ENCODE data around the gene ITIH5.

DNA sequence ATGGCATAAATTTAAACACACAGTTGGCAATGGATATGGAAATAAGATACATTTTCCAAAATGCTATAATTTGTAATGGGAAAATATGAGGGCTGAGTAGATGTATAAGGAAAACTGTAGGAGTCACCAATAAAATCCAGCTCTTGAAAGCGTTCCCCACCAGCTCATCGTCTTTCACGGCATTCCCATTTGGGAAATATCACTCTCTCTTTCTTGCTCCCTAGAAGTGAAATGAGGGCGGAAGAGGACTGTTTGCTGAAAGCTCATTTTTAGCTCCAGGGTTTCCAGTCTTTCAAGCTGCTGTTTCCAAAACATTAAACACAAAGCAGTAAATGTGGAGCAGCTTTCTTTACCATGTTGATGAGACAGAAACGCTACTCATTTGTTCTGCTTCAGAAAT, 151.3 kb downstream of the ITIH5 start:
- TF ChIP-seq EP300 (conservative IDR thresholded peaks at IDR 0.05; ENCODE audit: poor library complexity, severe bottlenecking) (no peak), POLR2AphosphoS5 (IDR thresholded peaks at IDR 0.05) (no peak), EZH2 (IDR thresholded peaks at IDR 0.05; ENCODE audit: borderline replicate concordance, insufficient read depth, low read length, poor library complexity, severe bottlenecking) (no peak), RAD21 (conservative IDR thresholded peaks at IDR 0.05) (no peak), SMC3 (conservative IDR thresholded peaks at IDR 0.05; ENCODE audit: poor library complexity) (no peak)
- TF ChIP-seq, protein P1, sequence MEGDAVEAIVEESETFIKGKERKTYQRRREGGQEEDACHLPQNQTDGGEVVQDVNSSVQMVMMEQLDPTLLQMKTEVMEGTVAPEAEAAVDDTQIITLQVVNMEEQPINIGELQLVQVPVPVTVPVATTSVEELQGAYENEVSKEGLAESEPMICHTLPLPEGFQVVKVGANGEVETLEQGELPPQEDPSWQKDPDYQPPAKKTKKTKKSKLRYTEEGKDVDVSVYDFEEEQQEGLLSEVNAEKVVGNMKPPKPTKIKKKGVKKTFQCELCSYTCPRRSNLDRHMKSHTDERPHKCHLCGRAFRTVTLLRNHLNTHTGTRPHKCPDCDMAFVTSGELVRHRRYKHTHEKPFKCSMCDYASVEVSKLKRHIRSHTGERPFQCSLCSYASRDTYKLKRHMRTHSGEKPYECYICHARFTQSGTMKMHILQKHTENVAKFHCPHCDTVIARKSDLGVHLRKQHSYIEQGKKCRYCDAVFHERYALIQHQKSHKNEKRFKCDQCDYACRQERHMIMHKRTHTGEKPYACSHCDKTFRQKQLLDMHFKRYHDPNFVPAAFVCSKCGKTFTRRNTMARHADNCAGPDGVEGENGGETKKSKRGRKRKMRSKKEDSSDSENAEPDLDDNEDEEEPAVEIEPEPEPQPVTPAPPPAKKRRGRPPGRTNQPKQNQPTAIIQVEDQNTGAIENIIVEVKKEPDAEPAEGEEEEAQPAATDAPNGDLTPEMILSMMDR (IDR thresholded peaks at IDR 0.05; ENCODE audit: poor library complexity, severe bottlenecking): no peak
- TF ChIP-seq, protein P2, sequence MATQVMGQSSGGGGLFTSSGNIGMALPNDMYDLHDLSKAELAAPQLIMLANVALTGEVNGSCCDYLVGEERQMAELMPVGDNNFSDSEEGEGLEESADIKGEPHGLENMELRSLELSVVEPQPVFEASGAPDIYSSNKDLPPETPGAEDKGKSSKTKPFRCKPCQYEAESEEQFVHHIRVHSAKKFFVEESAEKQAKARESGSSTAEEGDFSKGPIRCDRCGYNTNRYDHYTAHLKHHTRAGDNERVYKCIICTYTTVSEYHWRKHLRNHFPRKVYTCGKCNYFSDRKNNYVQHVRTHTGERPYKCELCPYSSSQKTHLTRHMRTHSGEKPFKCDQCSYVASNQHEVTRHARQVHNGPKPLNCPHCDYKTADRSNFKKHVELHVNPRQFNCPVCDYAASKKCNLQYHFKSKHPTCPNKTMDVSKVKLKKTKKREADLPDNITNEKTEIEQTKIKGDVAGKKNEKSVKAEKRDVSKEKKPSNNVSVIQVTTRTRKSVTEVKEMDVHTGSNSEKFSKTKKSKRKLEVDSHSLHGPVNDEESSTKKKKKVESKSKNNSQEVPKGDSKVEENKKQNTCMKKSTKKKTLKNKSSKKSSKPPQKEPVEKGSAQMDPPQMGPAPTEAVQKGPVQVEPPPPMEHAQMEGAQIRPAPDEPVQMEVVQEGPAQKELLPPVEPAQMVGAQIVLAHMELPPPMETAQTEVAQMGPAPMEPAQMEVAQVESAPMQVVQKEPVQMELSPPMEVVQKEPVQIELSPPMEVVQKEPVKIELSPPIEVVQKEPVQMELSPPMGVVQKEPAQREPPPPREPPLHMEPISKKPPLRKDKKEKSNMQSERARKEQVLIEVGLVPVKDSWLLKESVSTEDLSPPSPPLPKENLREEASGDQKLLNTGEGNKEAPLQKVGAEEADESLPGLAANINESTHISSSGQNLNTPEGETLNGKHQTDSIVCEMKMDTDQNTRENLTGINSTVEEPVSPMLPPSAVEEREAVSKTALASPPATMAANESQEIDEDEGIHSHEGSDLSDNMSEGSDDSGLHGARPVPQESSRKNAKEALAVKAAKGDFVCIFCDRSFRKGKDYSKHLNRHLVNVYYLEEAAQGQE (IDR thresholded peaks at IDR 0.05; ENCODE audit: borderline replicate concordance): peak; percentile 43
